ENCODE measurements around the gene BGN.

BGN gene

GRCh38 chrX:153512501-153512893 lies 17.7 kb downstream of the BGN start (continued):
- TF ChIP-seq ZBTB44 (tag by site-specific recombination; IDR thresholded peaks at IDR 0.05) (no peak), SALL2 (tag by site-specific recombination; IDR thresholded peaks at IDR 0.05; ENCODE audit: borderline replicate concordance) (no peak; the same call in 1 of the 2 replicates), ZNF548 (tag by site-specific recombination; IDR thresholded peaks at IDR 0.05) (no peak), ZNF37A (tag by site-specific recombination; IDR thresholded peaks at IDR 0.05) (no peak), ZFHX2 (tag by site-specific recombination; conservative IDR thresholded peaks at IDR 0.05) (peak; percentile 100), CTCF (tag by site-specific recombination; IDR thresholded peaks at IDR 0.05) (no peak), IKZF3 (tag by site-specific recombination; IDR thresholded peaks at IDR 0.05) (no peak), KLF10 (tag by site-specific recombination; IDR thresholded peaks at IDR 0.05) (no peak), ZEB2 (tag by site-specific recombination; IDR thresholded peaks at IDR 0.05) (no peak), ZNF140 (tag by site-specific recombination; IDR thresholded peaks at IDR 0.05) (no peak), ZBTB20 (tag by site-specific recombination; IDR thresholded peaks at IDR 0.05) (peak; percentile 19; the same call in 1 of the 2 replicates), ZNF302 (tag by site-specific recombination; IDR thresholded peaks at IDR 0.05; ENCODE audit: low read depth) (no peak), ZNF426 (tag by site-specific recombination; IDR thresholded peaks at IDR 0.05) (no peak), ZNF580 (tag by site-specific recombination; IDR thresholded peaks at IDR 0.05) (no peak), KLF1 (tag by site-specific recombination; IDR thresholded peaks at IDR 0.05) (no peak), ZNF837 (tag by site-specific recombination; IDR thresholded peaks at IDR 0.05) (no peak), ZNF239 (tag by site-specific recombination; IDR thresholded peaks at IDR 0.05) (0 out of 2 replicates have a peak, but pooled peaks have one; percentile 58), ZNF391 (tag by site-specific recombination; IDR thresholded peaks at IDR 0.05; ENCODE audit: borderline replicate concordance, low read depth) (no peak), ZNF704 (tag by site-specific recombination; IDR thresholded peaks at IDR 0.05) (no peak), ZNF280D (tag by site-specific recombination; IDR thresholded peaks at IDR 0.05) (no peak), ZNF214 (tag by site-specific recombination; IDR thresholded peaks at IDR 0.05; ENCODE audit: borderline replicate concordance) (no peak), ZNF785 (tag by site-specific recombination; IDR thresholded peaks at IDR 0.05) (peak; percentile 89), ZNF114 (tag by site-specific recombination; IDR thresholded peaks at IDR 0.05) (no peak), KLF9 (tag by site-specific recombination; IDR thresholded peaks at IDR 0.05; ENCODE audit: low read depth) (peak; percentile 27; the same call in 1 of the 2 replicates), ZNF324 (tag by site-specific recombination; IDR thresholded peaks at IDR 0.05) (no peak), ZNF768 (tag by site-specific recombination; IDR thresholded peaks at IDR 0.05) (no peak), ZBTB11 (tag by site-specific recombination; conservative IDR thresholded peaks at IDR 0.05; ENCODE audit: low read depth) (no peak), ZNF777 (tag by site-specific recombination; IDR thresholded peaks at IDR 0.05; ENCODE audit: borderline replicate concordance) (no peak), ZNF10 (tag by site-specific recombination; IDR thresholded peaks at IDR 0.05) (no peak)
